K562 (cell line): ENCODE results near the gene ROR2. TPM values are rescaled to one million over a fixed set of nuclear protein-coding genes. Genes with fewer than 3 reads are reported as not detected.
A peak's percentile ranks its signal among the peaks of the same experiment; 100 is the strongest.

Experiments used
- CHD1 ChIP-seq: fragments of 200-600 bp; sonication (generic); IDR thresholded peaks from one replicate; pipeline ENCODE4 v1.6.1; 2012; ENCODE audit warnings: mild to moderate bottlenecking, moderate library complexity, low read length, inconsistent platforms
- EHMT2 ChIP-seq: fragments of 450-650 bp; IDR thresholded peaks from 2 replicates; pipeline ENCODE4 v1.6.1; 2018; ENCODE audit warnings: antibody characterized with exemption
- ESRRA ChIP-seq: fragments of 450-650 bp; IDR thresholded peaks from 2 replicates; pipeline ENCODE4 v1.6.1; 2014; ENCODE audit warnings: low read depth, mild to moderate bottlenecking, moderate library complexity, borderline replicate concordance
- FOXK2 ChIP-seq, 2 experiments: fragments of 450-650 bp; IDR thresholded peaks in 1 of 2; conservative IDR thresholded peaks in 1 of 2; 2 replicates each; pipeline ENCODE4 v1.6.1; 2016; ENCODE audit warnings: low read depth in 2 of 2, mild to moderate bottlenecking in 1 of 2
- GABPB1 ChIP-seq: sonication (generic); formaldehyde crosslinking; IDR thresholded peaks from 2 replicates; pipeline ENCODE4 v1.8.0; 2022; ENCODE audit warnings: mild to moderate bottlenecking, missing genetic modification reagents
- KDM5B ChIP-seq: fragments of 200-600 bp; sonication (generic); IDR thresholded peaks from 2 replicates; pipeline ENCODE4 v1.6.1; 2012; ENCODE audit warnings: low read depth, mild to moderate bottlenecking, moderate library complexity, low read length, control low read depth, inconsistent platforms; ENCODE audit not compliant: insufficient replicate concordance
- NR2C2 ChIP-seq, 2 experiments: fragments of 200-800 bp in 1 of 2; sonication (Bioruptor generic) in 1 of 2; sonication (generic) in 1 of 2; formaldehyde crosslinking in 1 of 2; IDR thresholded peaks; 2 replicates each; pipeline versions ENCODE4 v1.6.1 to v1.8.0; 2016 to 2022; ENCODE audit warnings: mild to moderate bottlenecking in 1 of 2, missing compliant biosample characterization in 1 of 2, missing genetic modification characterization in 1 of 2, missing genetic modification reagents in 1 of 2
- NR4A1 ChIP-seq, 2 experiments: fragments of 250-450 bp in 1 of 2; fragments of 450-650 bp in 1 of 2; sonication (Bioruptor Pico) in 1 of 2; IDR thresholded peaks; 2 replicates each; pipeline versions ENCODE4 v1.4.0 to v1.6.1; 2016 to 2020; ENCODE audit warnings: mild to moderate bottlenecking in 2 of 2, missing compliant biosample characterization in 1 of 2, missing genetic modification characterization in 1 of 2, moderate library complexity in 1 of 2
- SPI1 ChIP-seq: IDR thresholded peaks from 2 replicates; pipeline ENCODE4 v1.6.1; 2011; ENCODE audit warnings: low read depth, low read length, control low read depth, borderline replicate concordance
- SREBF1 ChIP-seq: fragments of 150-350 bp; IDR thresholded peaks from 2 replicates; pipeline ENCODE4 v1.6.1; 2014; ENCODE audit warnings: antibody characterized with exemption, low read depth, low read length, borderline replicate concordance
- TFAM ChIP-seq: fragments of 250-450 bp; sonication (Bioruptor Pico); conservative IDR thresholded peaks from 2 replicates; pipeline ENCODE4 v1.5.0; 2021; ENCODE audit warnings: mild to moderate bottlenecking, moderate library complexity
- ZBTB17 ChIP-seq: fragments of 450-650 bp; formaldehyde crosslinking; IDR thresholded peaks from 2 replicates; pipeline ENCODE4 v1.4.0; 2020; ENCODE audit warnings: mild to moderate bottlenecking
- ZNF197 ChIP-seq: fragments of 200-800 bp; sonication (Bioruptor generic); IDR thresholded peaks from 2 replicates; pipeline ENCODE4 v1.6.1; 2016; ENCODE audit warnings: low read depth, missing genetic modification characterization, missing compliant biosample characterization
- ZNF263 ChIP-seq: sonication (generic); formaldehyde crosslinking; IDR thresholded peaks from 2 replicates; pipeline ENCODE4 v1.8.0; 2022; ENCODE audit warnings: mild to moderate bottlenecking, missing genetic modification reagents, borderline replicate concordance
- ZNF274 ChIP-seq: IDR thresholded peaks from 2 replicates; pipeline ENCODE4 v1.6.1; 2011; ENCODE audit warnings: low read depth, mild to moderate bottlenecking, low read length, moderate library complexity, borderline replicate concordance
- polyA plus RNA-seq, 8 experiments: library from polyadenylated mRNA; depleted of rRNA in 4 of 8; stranded (reverse) in 5 of 8; unstranded in 3 of 8; fragments of >200 nt; fragmentation: Nextera tagmentation in 2 of 8; fragmentation: Illumina TruSeq in 1 of 8; extraction: Ambion mirVana in 2 of 8; extraction: Trizol in 1 of 8; gene quantifications; 2 replicates each; pipeline versions ENCODE4 v1.2.1 to v1.2.3, GENCODE V29; 2011 to 2014; ENCODE audit warnings: inconsistent platforms in 1 of 8, missing spikeins in 1 of 8
- total RNA-seq, 7 experiments: library from RNA; depleted of rRNA in 6 of 7; stranded (reverse); fragments of >200 nt in 6 of 7; fragmentation: Illumina TruSeq in 2 of 7; extraction: Trizol in 2 of 7; gene quantifications; 2 replicates each; pipeline versions ENCODE4 v1.2.1 to v1.2.3, GENCODE V29; 2011 to 2021; ENCODE audit warnings: low replicate concordance in 1 of 7
- TF ChIP-seq, protein P1 (sequence below): IDR thresholded peaks from 2 replicates; pipeline ENCODE4 v1.6.1; 2011; ENCODE audit warnings: borderline replicate concordance, low read depth, mild to moderate bottlenecking, moderate library complexity, low read length; ENCODE audit not compliant: insufficient read depth, poor library complexity, severe bottlenecking
- TF ChIP-seq, protein P2 (sequence below): fragments of 250-450 bp; sonication (Bioruptor Pico); IDR thresholded peaks from 2 replicates; pipeline ENCODE4 v1.5.1; 2021; ENCODE audit warnings: mild to moderate bottlenecking
- TF ChIP-seq, protein P3 (sequence below): sonication (generic); formaldehyde crosslinking; IDR thresholded peaks from 2 replicates; pipeline ENCODE4 v1.8.0; 2022; ENCODE audit warnings: mild to moderate bottlenecking, missing genetic modification reagents
- TF ChIP-seq, protein P4 (sequence below), 3 experiments: fragments of 200-800 bp in 1 of 3; sonication (Bioruptor generic) in 1 of 3; sonication (generic) in 1 of 3; formaldehyde crosslinking in 1 of 3; IDR thresholded peaks; 2 replicates each; pipeline versions ENCODE4 v1.6.1 to v1.8.0; 2016 to 2022; ENCODE audit warnings: mild to moderate bottlenecking in 2 of 3, missing compliant biosample characterization in 2 of 3, missing genetic modification characterization in 2 of 3, missing genetic modification reagents in 1 of 3

Gene ROR2
- total and polyA plus RNA-seq, 9 of the 15 experiments (the other 6 are each of a cell fraction or from before 2014, with no cell fraction given), result 5.6 to 33.8 (median 15.3) TPM

DNA sequence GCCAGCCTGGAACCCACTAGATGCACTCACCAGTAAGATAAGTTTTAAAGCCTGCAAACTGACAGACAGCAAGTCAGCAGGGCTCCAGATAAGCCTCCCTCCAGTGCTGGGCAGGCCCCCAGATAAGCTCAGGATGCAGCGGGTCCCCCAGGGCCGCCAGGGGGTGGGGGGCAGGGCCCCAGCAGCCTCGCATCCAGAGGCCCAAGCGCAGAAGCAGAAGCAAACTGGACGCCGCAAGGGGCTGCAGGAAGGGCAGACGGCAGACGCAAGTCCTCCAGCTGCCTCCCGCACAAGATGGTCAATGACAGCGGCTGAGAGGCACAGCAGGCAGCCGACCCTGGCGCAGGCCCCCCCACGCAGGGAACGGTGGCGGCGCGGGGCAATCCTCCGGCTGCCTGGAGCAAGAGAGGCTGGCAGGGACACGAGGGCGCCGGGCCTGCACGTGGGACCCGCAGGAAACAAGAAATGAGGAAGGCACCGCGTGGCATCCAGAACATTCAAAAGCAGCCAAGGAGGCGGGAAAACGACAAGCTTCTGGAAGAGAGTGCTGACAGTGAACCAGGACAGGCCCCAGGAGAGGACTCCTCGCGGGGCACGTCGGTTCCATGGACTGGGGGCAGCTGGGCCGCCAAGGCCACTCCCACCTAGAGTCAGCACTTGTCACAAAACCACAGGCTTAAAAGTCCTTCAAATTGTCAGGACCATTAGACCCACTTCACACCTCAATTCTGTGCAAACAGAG lies 49.8 kb downstream of the ROR2 start (continued):
- no peak for TF ChIP-seq TFAM
- no peak for TF ChIP-seq SREBF1
- TF ChIP-seq, protein P1, sequence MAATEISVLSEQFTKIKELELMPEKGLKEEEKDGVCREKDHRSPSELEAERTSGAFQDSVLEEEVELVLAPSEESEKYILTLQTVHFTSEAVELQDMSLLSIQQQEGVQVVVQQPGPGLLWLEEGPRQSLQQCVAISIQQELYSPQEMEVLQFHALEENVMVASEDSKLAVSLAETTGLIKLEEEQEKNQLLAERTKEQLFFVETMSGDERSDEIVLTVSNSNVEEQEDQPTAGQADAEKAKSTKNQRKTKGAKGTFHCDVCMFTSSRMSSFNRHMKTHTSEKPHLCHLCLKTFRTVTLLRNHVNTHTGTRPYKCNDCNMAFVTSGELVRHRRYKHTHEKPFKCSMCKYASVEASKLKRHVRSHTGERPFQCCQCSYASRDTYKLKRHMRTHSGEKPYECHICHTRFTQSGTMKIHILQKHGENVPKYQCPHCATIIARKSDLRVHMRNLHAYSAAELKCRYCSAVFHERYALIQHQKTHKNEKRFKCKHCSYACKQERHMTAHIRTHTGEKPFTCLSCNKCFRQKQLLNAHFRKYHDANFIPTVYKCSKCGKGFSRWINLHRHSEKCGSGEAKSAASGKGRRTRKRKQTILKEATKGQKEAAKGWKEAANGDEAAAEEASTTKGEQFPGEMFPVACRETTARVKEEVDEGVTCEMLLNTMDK, result no peak
- TF ChIP-seq KDM5B, result peak; percentile 50
- TF ChIP-seq ZNF274, result no peak
- TF ChIP-seq ZNF263 (CRISPR knock-in tag), result peak; percentile 75
- TF ChIP-seq ZNF197 (CRISPR knock-in tag), result no peak; the same call in 1 of the 2 replicates
- TF ChIP-seq, protein P2, sequence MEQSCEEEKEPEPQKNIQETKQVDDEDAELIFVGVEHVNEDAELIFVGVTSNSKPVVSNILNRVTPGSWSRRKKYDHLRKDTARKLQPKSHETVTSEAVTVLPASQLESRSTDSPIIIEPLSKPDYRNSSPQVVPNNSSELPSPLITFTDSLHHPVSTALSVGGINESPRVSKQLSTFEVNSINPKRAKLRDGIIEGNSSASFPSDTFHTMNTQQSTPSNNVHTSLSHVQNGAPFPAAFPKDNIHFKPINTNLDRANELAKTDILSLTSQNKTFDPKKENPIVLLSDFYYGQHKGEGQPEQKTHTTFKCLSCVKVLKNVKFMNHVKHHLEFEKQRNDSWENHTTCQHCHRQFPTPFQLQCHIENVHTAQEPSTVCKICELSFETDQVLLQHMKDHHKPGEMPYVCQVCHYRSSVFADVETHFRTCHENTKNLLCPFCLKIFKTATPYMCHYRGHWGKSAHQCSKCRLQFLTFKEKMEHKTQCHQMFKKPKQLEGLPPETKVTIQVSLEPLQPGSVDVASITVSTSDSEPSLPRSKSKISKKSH (CRISPR knock-in tag), result no peak
- TF ChIP-seq, protein P3, sequence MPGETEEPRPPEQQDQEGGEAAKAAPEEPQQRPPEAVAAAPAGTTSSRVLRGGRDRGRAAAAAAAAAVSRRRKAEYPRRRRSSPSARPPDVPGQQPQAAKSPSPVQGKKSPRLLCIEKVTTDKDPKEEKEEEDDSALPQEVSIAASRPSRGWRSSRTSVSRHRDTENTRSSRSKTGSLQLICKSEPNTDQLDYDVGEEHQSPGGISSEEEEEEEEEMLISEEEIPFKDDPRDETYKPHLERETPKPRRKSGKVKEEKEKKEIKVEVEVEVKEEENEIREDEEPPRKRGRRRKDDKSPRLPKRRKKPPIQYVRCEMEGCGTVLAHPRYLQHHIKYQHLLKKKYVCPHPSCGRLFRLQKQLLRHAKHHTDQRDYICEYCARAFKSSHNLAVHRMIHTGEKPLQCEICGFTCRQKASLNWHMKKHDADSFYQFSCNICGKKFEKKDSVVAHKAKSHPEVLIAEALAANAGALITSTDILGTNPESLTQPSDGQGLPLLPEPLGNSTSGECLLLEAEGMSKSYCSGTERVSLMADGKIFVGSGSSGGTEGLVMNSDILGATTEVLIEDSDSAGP (CRISPR knock-in tag), result peak; percentile 59; the same call in 1 of the 2 replicates
- TF ChIP-seq FOXK2 (conservative IDR thresholded peaks at IDR 0.05 in 1 of 2, IDR thresholded peaks at IDR 0.05 in 1 of 2; ENCODE audit: low read depth in 2 of 2), result no peak; a peak in 2 of 4 replicates
- TF ChIP-seq ZBTB17 (CRISPR knock-in tag), result peak; percentile 88
- no peak for TF ChIP-seq CHD1
- TF ChIP-seq EHMT2, result no peak
- TF ChIP-seq GABPB1 (CRISPR knock-in tag), result peak; percentile 61; the same call in 1 of the 2 replicates
- TF ChIP-seq NR4A1 (CRISPR knock-in tag; IDR thresholded peaks at IDR 0.05), result peak; percentile 78; the same call in 1 of the 2 replicates
- TF ChIP-seq NR4A1 (tag; IDR thresholded peaks at IDR 0.05), result peak; percentile 94
- peak; percentile 83 for TF ChIP-seq NR2C2 (CRISPR knock-in tag; IDR thresholded peaks at IDR 0.05)
- TF ChIP-seq NR2C2 (tag; IDR thresholded peaks at IDR 0.05), result no peak
- TF ChIP-seq SPI1, result peak; percentile 30; the same call in 1 of the 2 replicates
- TF ChIP-seq, protein P4, sequence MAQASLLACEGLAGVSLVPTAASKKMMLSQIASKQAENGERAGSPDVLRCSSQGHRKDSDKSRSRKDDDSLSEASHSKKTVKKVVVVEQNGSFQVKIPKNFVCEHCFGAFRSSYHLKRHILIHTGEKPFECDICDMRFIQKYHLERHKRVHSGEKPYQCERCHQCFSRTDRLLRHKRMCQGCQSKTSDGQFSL (CRISPR knock-in tag; IDR thresholded peaks at IDR 0.05), result peak; percentile 97
- TF ChIP-seq, protein P4 (tag; IDR thresholded peaks at IDR 0.05), result peak; percentile 40 to 57; a peak in 1 of 4 replicates
- no peak for TF ChIP-seq ESRRA
